Duodenal mucosa (tissue), 2 donors: ENCODE measurements around the gene RPA4.
"Not testable (repeated sequence)": the region's sequence is repeated elsewhere in the genome, so short reads cannot be mapped to it uniquely, and the experiment has no call there.

Experiments used
- H3K27ac ChIP-seq: one replicate; pipeline ENCODE4 v1.7.0; 2013; ENCODE audit warnings: low read depth, low read length
- H3K27me3 ChIP-seq, 2 donors: one replicate each; pipeline ENCODE4 v1.7.0; 2013; ENCODE audit warnings: low read length in 2 of 2, control low read depth in 1 of 2; ENCODE audit not compliant: insufficient read depth in 2 of 2, control insufficient read depth in 1 of 2
- H3K36me3 ChIP-seq, 2 donors: one replicate each; pipeline ENCODE4 v1.7.0; 2013; ENCODE audit warnings: low read length in 2 of 2, control low read depth in 1 of 2; ENCODE audit not compliant: insufficient read depth in 2 of 2, control insufficient read depth in 1 of 2
- H3K4me1 ChIP-seq, 2 donors: one replicate each; pipeline ENCODE4 v1.7.0; 2013; ENCODE audit warnings: low read length in 2 of 2, control low read depth in 1 of 2; ENCODE audit not compliant: insufficient read depth in 2 of 2, control insufficient read depth in 1 of 2
- H3K4me3 ChIP-seq, 2 donors: one replicate each; pipeline ENCODE4 v1.7.0; 2013; ENCODE audit warnings: low read length in 2 of 2, low read depth in 1 of 2
- H3K9ac ChIP-seq, 2 donors: one replicate each; pipeline ENCODE4 v1.7.0; 2013; ENCODE audit warnings: low read length in 2 of 2, low read depth in 1 of 2
- H3K9me3 ChIP-seq, 2 donors: one replicate each; pipeline ENCODE4 v1.7.0; 2013; ENCODE audit warnings: low read length in 2 of 2, control low read depth in 1 of 2; ENCODE audit not compliant: control insufficient read depth in 1 of 2

RPA4 gene, protein sequence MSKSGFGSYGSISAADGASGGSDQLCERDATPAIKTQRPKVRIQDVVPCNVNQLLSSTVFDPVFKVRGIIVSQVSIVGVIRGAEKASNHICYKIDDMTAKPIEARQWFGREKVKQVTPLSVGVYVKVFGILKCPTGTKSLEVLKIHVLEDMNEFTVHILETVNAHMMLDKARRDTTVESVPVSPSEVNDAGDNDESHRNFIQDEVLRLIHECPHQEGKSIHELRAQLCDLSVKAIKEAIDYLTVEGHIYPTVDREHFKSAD

DNA sequence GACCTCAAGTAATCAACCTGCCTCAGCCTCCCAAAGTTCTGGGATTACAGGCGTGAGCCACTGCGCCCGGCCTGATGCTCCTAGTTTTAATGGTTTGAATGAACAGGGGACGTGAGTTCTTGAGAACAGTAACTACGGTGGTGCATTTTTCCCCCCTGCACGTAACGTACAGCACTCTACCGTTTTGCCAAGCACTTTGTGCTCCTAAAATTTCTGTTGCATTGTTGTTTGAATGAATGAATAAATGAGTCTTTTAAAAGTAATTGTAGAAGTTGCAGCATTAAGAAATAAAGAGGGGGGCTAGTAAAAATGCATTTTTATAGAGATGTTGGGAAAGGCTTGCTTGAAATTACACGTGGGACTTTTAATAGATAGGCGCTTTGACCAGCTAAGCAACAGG, at the start of gene RPA4:
Gene RPA4, plus strand, starts transcription at position 301 of the 400 bp plus-strand sequence. CDS start 403 bp downstream, outside the sequence.
- no peak within 1 kb of the TSS for H3K4me3 ChIP-seq
- H3K9me3 ChIP-seq: no peaks in the 10 kb centered on the region
- H3K9ac ChIP-seq: no peak within 1 kb of the TSS
- no peaks in the 10 kb centered on the region for H3K27me3 ChIP-seq
- H3K36me3 ChIP-seq: peaks cover 0 to 10% of the 10 kb centered on the region in 2 donors
- H3K4me1 ChIP-seq: no peaks in the 10 kb centered on the region
- H3K27ac ChIP-seq: no peak within 1 kb of the TSS

DNA sequence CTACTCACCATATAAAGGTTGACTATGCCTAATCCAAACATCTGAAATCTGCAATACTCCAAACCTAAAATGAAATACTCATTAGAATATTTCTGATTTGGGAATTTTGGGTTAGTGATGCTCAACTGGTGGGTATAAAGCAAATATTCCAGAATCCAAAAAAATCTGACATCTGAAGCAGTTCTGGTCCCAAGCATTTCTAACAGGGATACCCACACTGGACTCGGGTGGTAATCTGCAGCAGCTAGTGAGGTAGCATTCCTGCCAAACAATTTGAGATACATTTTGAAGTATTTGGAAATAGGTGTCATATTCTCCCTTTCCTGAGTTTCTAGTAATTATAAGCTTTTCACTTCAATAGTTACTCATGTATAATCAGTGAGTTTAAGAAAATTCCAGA, 49.6 kb upstream of the RPA4 start:
- no peaks in the 10 kb centered on the region for H3K4me1 ChIP-seq
- H3K9ac ChIP-seq: no peak overlapping the region
- H3K4me3 ChIP-seq: no peak overlapping the region
- no peaks in the 10 kb centered on the region for H3K27me3 ChIP-seq
- no peaks in the 10 kb centered on the region for H3K9me3 ChIP-seq
- no peak overlapping the region for H3K27ac ChIP-seq
- H3K36me3 ChIP-seq: no peaks in the 10 kb centered on the region

DNA sequence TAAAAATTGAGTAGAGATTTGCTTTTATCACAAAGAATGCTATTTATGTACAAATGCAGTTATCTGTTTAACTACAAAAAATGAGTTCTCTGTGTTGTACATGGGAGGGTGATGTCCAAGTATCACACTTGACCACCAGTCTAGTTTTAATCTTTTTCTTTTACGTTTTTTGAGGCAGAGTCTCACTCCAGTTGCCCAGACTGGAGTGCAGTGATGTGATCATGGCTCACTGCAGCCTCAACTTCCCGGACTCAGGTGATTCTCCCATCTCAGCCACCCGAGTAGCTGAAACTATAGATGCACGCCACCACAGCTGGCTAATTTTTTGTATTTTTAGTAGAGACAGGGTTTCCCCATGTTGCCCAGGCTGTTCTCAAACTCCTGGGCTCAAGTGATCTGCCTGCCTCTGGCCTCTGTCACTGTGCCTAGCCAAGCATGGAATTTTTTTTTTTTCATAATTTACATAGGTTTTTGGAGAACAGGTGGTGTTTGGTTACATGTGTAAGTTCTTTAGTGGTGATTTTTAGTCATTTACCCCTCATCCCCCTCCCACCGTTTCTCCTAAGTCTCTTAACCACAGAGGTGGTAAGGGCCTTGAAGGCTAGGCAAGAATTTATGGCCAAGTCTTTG, 47.9 kb upstream of the RPA4 start:
- Histone ChIP-seq H3K27ac (no peak overlapping the region), H3K4me3 (no peak overlapping the region), H3K9me3 (no peaks in the 10 kb centered on the region), H3K4me1 (no peaks in the 10 kb centered on the region), H3K27me3 (no peaks in the 10 kb centered on the region), H3K9ac (no peak overlapping the region), H3K36me3 (no peaks in the 10 kb centered on the region)

DNA sequence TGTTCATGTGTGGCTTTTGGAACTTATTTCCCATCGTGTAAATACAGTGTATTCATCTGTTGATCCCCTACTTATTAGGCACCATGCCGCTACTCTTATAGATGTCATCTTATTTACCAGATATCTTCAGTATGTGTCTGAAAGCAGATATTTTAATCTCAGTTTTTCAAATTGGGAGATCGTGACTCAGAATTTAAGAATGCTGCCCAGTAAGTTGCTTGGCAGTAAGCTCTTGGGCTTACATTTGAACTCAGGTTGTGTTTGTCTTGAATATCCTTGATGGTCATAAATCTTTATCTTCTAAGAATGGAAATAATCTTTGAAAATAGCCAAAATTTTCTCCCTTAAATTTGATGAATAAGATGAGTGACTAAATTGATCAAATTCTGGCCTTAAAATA, 45.9 kb upstream of the RPA4 start:
- H3K27me3 ChIP-seq: no peaks in the 10 kb centered on the region
- H3K9ac ChIP-seq: no peak overlapping the region
- H3K9me3 ChIP-seq: no peaks in the 10 kb centered on the region
- no peak overlapping the region for H3K4me3 ChIP-seq
- no peaks in the 10 kb centered on the region for H3K4me1 ChIP-seq
- no peaks in the 10 kb centered on the region for H3K36me3 ChIP-seq
- no peak overlapping the region for H3K27ac ChIP-seq

DNA sequence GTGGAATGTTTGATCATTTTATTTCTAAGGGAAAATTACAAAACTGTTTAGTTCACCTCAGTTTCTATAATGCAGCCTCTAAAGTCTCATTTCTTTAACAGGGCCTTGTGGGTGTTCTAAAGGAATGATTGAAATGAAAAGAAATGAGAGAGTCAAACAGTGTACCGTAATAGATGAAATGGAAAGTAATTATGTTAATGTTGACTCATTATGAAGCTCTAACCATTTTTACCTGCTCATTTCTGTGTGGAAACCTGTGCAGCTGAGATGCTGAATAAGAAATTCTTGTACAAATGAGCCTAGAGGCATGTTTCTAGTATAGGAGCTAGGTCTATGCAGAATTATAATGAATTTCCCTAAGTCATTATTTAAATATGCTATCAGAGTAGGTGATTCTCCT, 45.2 kb upstream of the RPA4 start:
- Histone ChIP-seq H3K27ac (no peak overlapping the region), H3K9ac (no peak overlapping the region), H3K4me1 (no peaks in the 10 kb centered on the region), H3K36me3 (no peaks in the 10 kb centered on the region), H3K9me3 (no peaks in the 10 kb centered on the region), H3K4me3 (no peak overlapping the region), H3K27me3 (no peaks in the 10 kb centered on the region)

DNA sequence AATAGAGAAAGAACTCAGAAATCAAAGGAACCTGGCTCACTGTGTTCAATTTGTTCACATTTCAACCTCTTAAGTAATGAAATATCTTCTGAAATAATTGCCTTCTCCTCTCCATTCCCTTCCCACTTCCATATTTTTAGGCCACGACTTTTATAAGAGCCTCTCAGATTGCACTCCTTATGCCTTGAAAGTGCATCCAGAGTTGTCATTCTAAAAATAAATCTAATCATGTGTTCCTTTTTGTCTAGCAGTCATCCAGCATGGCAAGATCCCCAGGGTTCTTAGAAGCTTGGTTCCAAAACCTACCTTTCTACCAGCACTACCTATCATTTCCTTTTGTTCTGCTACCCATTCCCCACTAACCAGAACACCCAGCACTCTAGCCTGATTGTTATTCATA, 42.4 kb upstream of the RPA4 start:
- H3K4me3 ChIP-seq: no peak overlapping the region
- no peak overlapping the region for H3K9ac ChIP-seq
- no peaks in the 10 kb centered on the region for H3K4me1 ChIP-seq
- H3K36me3 ChIP-seq: no peaks in the 10 kb centered on the region
- no peak overlapping the region for H3K27ac ChIP-seq
- H3K9me3 ChIP-seq: no peaks in the 10 kb centered on the region
- no peaks in the 10 kb centered on the region for H3K27me3 ChIP-seq

DNA sequence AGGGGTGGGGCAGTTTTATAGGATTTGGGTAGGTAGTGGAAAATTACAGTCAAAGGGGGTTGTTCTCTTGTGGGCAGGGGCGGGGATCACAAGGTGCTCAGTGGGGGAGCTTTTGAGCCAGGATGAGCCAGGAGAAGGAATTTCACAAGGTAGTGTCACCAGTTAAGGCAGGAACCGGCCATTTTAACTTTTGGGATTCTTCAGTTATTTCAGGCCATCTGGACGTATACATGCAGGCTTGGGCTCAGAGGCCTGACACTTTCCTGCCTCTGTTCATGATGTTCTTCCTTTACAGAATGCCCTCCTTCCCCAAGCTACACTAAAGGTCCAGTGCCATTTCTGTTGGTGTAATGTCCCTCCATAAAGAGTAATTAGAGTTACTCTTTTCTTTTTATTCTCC, 41.8 kb upstream of the RPA4 start:
- H3K36me3 ChIP-seq, H3K4me1 ChIP-seq, H3K27me3 ChIP-seq, H3K4me3 ChIP-seq, H3K9ac ChIP-seq, H3K9me3 ChIP-seq, H3K27ac ChIP-seq: not testable (repeated sequence)

DNA sequence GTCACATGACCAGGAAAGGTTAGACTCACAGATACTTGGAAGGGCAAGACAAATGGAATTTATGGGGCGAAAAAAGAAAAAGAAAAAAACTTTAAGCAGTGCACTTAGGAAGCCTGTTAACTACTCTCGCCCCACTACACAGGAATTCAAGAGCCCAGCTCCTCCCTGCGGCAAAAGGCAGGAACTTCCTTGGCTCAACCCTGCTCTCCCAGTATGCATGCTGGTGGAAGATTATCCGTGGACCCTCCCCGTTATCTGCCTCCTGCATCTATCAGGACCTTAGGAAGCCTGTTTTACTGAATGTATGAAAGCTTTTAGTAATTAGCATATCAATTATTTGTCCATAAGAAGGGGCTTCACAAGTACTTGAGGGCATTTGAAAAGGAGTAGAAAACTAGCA, 40.1 kb upstream of the RPA4 start:
- H3K27ac ChIP-seq: no peak overlapping the region
- no peak overlapping the region for H3K4me3 ChIP-seq
- H3K9me3 ChIP-seq: no peaks in the 10 kb centered on the region
- H3K9ac ChIP-seq: no peak overlapping the region
- no peaks in the 10 kb centered on the region for H3K36me3 ChIP-seq
- H3K27me3 ChIP-seq: no peaks in the 10 kb centered on the region
- no peaks in the 10 kb centered on the region for H3K4me1 ChIP-seq

DNA sequence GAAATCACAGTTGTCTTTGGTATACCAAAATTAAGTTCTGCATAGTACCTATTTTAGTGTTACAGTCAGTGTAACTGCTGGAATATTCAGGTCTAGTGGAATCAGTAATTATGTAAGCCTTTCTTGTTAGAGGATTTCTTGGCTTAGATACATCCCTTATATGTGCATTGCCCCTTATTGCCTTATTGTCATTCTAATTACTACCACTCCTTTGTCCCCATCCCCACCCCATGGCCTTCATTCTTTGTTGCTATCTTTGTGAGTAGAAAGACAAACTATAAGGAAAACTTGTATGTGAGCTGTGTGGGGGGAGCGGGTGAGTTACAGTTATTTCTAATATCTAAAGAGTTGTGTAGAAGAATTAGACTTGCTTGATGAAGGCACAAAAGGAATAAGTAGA, 36.9 kb upstream of the RPA4 start:
- Histone ChIP-seq H3K36me3 (no peaks in the 10 kb centered on the region), H3K9me3 (no peaks in the 10 kb centered on the region), H3K4me3 (no peak overlapping the region), H3K4me1 (no peaks in the 10 kb centered on the region), H3K27ac (no peak overlapping the region), H3K27me3 (no peaks in the 10 kb centered on the region), H3K9ac (no peak overlapping the region)

DNA sequence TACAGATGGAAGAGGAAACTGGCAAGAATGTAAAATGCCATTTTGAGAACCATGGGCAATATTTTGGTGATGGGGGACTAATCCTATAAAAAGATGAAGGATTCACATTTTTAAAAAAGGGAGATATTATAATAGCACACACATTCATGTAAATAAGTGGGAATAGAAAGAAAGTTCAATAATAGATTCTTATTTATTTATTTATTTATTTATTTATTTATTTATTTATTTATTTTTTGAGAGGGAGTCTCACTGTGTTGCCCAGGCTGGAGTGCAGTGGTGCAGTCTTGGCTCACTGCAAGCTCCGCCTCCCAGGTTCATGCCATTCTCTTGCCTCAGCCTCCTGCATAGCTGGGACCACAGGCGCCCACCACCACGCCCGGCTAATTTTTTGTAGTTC, 24.3 kb upstream of the RPA4 start:
- not testable (repeated sequence) for H3K27ac ChIP-seq, H3K9me3 ChIP-seq, H3K9ac ChIP-seq, H3K4me1 ChIP-seq, H3K4me3 ChIP-seq, H3K27me3 ChIP-seq, H3K36me3 ChIP-seq
